Left cardiac atrium (tissue), 2 donors: ENCODE data around the gene TNFAIP8L2. TPM values are rescaled to one million over a fixed set of nuclear protein-coding genes. Genes with fewer than 3 reads are reported as not detected.

Source experiments
- total RNA-seq, 2 donors: library from RNA; stranded (reverse); fragmentation: NEBNext Ultra II Directional; extraction: Animal tissue kit (Norgen Biotek cat#: 25700); gene quantifications; one replicate each; pipeline ENCODE4 v1.2.1, GENCODE V29; 2021
- donor health status: DM: no; HTN: yes; CAD: no; lungs with severe emphysema.
- donor health status: DM: yes; HTN: yes; CAD: no.

Gene TNFAIP8L2
- total RNA-seq, 2 donors from 2014 or later = 2.1 to 5.3 TPM

Other genes starting within 250 kb of the TNFAIP8L2 start
- 10 to 100 TPM; 16.3 to 19.9 TPM for gene SETDB1, start 230.3 kb upstream of the TNFAIP8L2 start, total RNA-seq
- 100 to 1,000 TPM in 1 of 2 donors, 10 to 100 TPM in 1; 72.0 to 105 TPM for gene CERS2, start 181.8 kb upstream of the TNFAIP8L2 start, total RNA-seq
- under 1 TPM; 0.15 to 0.44 TPM for gene ANXA9, start 174.4 kb upstream of the TNFAIP8L2 start, total RNA-seq
- 10 to 100 TPM; 32.2 to 36.2 TPM for gene MINDY1, start 149.7 kb upstream of the TNFAIP8L2 start, total RNA-seq
- gene PRUNE1, start 148.2 kb upstream of the TNFAIP8L2 start, total RNA-seq = 10 to 100 TPM; 33.1 to 36.6 TPM
- under 1 TPM; 0.15 to 0.16 TPM for gene BNIPL, start 120.1 kb upstream of the TNFAIP8L2 start, total RNA-seq
- gene C1orf56, start 108.9 kb upstream of the TNFAIP8L2 start, total RNA-seq = 1 to 10 TPM; 4.8 to 6.5 TPM
- gene CDC42SE1, start 97.0 kb upstream of the TNFAIP8L2 start, total RNA-seq = 10 to 100 TPM; 36.5 to 55.3 TPM
- gene MLLT11, start 96.3 kb upstream of the TNFAIP8L2 start, total RNA-seq = 1 to 10 TPM; 2.0 to 2.7 TPM
- 10 to 100 TPM; 13.4 to 15.6 TPM for gene GABPB2, start 85.9 kb upstream of the TNFAIP8L2 start, total RNA-seq
- 10 to 100 TPM; 23.6 to 37.0 TPM for gene SEMA6C, start 10.0 kb upstream of the TNFAIP8L2 start, total RNA-seq
- 10 to 100 TPM in 1 of 2 donors, 1 to 10 TPM in 1; 9.7 to 10.3 TPM for gene LYSMD1, start 9.3 kb downstream of the TNFAIP8L2 start, total RNA-seq
- 10 to 100 TPM; 19.4 to 20.9 TPM for gene SCNM1, start 9.5 kb downstream of the TNFAIP8L2 start, total RNA-seq
- gene TMOD4, start 19.3 kb downstream of the TNFAIP8L2 start, total RNA-seq = not detected
- gene VPS72, start 33.5 kb downstream of the TNFAIP8L2 start, total RNA-seq = 10 to 100 TPM; 38.3 to 48.4 TPM
- 10 to 100 TPM; 34.7 to 46.9 TPM for gene PIP5K1A, start 41.9 kb downstream of the TNFAIP8L2 start, total RNA-seq
- gene PSMD4, start 98.1 kb downstream of the TNFAIP8L2 start, total RNA-seq = 100 to 1,000 TPM; 134 to 136 TPM
- 10 to 100 TPM; 12.8 to 15.6 TPM for gene ZNF687, start 125.7 kb downstream of the TNFAIP8L2 start, total RNA-seq
- 10 to 100 TPM; 46.3 to 49.4 TPM for gene PI4KB, start 170.8 kb downstream of the TNFAIP8L2 start, total RNA-seq
- gene RFX5, start 190.6 kb downstream of the TNFAIP8L2 start, total RNA-seq = 10 to 100 TPM; 23.1 to 23.8 TPM
- 10 to 100 TPM; 30.6 to 82.2 TPM for gene SELENBP1, start 216.1 kb downstream of the TNFAIP8L2 start, total RNA-seq
- gene PSMB4, start 242.9 kb downstream of the TNFAIP8L2 start, total RNA-seq = 100 to 1,000 TPM; 163 to 197 TPM